NCI-H446 (cell line): Measurements from ENCODE around the gene TRAK2.
"Not testable (repeated sequence)": the region's sequence is repeated elsewhere in the genome, so short reads cannot be mapped to it uniquely, and the experiment has no call there.

Source experiments
- DNase-seq, 2 experiments: peaks; one replicate each; lab custom pipeline; 2025; lab: John Stamatoyannopoulos, UW

Gene TRAK2

DNA sequence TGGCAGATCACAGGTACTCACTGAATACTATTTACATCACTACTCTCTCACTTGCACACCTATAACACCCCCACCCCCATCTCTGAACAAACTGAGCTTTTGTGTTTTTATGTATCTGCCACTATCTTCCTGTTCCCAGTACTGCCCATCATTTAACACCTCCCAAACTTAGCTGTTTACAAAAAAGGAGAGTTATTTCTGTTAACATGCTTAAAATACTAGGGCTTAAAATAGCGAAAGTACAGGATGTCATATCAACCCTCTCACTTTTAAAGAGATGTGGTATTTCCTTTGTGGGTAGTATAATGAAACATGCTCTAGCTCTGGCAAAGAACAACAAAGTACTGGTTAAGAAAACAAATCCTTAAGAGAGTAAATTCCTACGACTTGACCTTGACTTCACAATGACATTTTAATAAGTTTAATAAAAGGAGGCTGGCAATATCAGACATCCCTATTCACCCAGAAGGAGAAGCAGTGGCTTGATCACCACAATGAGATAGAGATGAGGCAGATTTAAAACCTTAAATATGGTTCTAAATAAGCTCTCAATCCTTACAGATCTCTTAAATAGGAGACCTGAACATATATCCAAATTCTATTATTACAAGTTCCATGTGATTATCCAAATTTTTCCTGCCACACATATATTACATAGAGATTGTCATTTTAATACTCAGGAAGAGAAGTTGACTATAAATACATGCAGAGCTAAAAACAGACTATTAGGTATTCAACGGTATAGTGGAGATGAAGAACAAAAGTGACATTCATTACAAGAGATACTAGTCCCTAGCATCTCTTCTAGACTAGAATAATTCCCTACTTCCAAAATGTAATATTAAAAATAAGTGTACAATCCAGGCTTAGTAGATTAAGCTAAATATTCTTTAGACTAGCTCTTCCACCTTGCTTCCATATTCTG lies 36.9 kb downstream of the TRAK2 start:
- DNase-seq, result no peak

DNA sequence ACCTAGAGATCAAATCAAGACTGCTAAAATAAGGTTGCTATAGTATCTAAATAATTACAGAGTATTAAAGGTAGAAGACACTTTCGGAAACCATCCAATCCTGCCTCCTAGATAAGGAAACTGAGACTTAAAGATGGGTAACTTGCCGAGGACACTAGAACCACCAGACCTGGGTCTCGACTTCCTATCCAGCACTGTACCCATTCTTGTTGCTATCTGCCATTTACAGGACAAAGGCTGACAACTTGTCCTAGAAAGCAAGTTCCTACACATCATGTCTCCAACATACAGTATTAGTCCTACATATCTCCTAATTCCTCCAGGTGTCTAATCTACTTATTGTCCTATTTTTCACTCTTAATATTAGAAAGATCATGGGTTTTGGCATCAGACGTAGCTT lies 37.7 kb downstream of the TRAK2 start:
- no peak for DNase-seq

DNA sequence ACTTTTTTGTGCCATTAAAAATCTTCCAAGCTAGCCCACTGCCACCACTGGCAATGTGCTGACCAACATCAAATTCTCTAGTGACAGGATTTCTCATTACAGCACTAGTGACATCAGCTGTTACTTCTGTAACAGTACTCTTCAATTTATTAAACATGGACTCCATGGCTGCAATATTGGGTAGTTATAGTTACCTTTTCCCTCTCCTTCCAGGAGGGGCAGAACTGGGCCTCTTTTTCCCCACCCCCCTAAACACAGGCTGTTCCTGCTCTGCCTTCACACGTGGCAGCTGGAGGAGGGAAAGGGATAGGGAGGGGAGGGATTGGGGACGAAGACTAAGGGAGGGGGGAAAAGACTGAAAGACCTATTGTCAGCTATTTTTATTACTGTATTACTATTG lies 38.1 kb downstream of the TRAK2 start:
- no peak for DNase-seq

DNA sequence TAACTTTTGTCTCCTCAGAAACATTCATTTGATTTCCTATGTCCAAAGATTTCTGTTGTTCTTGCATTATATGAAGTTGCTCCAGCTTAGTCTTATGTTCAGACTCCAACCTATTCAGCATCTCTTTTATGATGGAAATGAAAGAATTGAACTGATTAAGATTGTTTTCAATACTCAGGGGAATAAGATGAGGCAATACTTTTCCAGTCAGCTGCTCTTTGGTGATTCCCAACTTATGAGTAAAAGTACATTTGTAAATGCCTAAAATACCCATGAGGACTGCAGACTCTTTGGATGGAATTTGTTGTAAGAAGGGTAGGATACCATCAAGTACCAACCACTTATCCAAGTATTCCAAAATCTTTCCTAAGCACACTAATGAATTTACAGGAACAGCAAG lies 39.8 kb downstream of the TRAK2 start:
- DNase-seq, result no peak

DNA sequence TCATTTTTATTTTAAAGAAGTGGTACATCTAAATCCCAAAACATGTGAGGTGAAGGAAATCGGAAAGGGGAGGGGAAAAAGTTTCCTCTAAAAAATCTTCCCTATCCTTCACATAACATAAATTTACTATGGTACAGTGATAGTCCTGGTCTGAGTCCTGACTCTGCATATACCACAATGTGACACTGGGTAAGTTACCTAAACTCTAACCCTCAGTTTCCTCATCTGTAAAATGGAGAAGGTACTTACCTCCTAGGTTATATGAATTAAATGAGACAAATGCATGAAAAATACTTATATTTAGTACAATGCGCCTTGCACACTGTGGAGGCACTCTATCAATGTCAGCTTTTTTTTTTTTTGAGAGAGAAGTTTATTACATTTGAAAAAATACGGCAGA lies 42.3 kb downstream of the TRAK2 start:
- no peak for DNase-seq

DNA sequence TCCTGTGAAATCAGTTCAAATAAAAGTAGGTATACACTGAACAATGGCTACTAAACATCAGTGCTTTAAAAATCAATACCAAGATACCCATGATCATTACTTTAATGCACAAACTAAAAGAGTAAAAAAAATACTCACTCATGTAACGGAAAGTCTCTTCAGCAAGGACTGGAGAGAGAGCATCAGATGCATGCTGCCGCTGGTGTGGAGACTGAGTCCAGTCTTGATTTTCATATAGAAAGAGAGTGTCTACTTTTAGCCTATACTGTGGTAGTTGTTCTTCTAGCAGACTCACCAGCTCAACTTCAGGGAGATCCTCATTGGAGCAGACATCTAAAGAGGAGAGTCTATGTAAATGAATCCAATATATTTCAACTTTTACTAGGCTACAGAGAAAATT lies 44.0 kb downstream of the TRAK2 start:
- no peak for DNase-seq

DNA sequence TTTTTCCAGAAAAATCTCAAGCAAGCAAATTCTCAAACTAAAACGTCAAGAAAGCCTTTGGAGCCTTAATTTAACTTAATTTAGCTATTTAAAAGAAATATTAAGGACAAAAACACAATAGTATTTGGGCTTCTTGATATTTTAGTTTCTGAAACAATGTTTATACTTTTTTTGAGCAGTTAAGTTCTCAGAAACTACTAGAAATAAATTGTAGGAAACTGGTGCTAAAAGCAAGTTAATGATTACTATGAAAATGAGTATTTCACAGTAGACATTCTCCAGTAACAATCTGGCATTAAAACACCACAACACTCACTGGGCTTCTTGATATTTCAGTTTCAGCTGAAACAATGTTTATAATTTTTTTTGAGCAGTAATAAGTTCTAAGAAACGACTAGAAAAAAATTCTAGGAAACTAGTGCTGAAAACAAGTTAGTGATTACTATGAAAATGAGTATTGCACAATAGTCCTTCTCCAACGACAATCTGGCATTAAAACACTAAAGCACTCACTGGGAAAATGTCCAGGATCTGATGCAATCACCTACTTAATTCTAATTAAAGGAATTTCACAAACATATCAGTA lies 45.1 kb downstream of the TRAK2 start:
- DNase-seq, result peak; percentile 62 to 64

DNA sequence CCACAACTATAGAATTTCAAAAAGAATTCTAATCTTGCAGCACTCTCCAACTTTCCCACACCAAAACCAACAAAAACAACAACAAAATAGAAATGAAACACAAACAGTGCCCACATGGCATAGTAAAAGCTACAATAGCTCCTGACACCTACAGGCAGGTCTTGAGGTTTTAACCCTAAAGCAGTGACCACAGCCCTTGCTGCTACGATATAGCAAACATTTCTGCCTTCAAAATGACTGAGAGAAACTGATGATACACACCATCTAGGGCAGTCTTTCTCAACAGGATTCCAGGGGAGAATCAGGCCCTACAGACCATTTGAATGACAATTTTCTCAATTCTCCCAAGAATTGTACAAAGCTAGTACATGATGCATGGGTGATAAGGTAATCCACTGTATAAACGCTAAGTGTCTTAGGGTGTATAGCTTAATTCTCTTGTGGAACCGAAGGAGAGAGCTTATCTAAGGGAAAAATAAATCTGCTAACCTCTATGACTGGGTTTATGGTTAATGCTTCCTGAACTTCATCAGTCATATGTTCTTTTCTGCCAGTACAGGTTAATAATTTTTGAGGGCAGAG lies 46.5 kb downstream of the TRAK2 start:
- no peak for DNase-seq

DNA sequence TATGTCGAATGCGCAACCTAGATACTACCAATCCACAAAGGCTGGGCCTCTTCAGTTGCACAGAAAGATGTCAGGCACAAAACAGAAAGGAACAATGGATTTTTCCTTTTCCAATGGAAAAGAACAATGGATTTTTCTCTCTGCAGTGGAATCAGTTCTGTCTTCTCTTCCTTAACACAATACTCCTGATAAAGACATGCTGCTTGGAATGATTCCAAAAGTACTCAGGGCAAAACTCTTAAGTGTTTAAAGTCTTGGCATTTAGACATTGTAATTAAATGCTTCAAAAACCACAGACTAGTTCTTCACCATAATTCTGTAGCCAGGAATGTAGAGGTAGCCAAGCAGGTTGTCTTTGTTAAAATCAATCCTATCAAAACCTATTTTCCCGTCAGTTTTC lies 47.4 kb downstream of the TRAK2 start:
- peak in 1 of 2 experiments; percentile 50 for DNase-seq

DNA sequence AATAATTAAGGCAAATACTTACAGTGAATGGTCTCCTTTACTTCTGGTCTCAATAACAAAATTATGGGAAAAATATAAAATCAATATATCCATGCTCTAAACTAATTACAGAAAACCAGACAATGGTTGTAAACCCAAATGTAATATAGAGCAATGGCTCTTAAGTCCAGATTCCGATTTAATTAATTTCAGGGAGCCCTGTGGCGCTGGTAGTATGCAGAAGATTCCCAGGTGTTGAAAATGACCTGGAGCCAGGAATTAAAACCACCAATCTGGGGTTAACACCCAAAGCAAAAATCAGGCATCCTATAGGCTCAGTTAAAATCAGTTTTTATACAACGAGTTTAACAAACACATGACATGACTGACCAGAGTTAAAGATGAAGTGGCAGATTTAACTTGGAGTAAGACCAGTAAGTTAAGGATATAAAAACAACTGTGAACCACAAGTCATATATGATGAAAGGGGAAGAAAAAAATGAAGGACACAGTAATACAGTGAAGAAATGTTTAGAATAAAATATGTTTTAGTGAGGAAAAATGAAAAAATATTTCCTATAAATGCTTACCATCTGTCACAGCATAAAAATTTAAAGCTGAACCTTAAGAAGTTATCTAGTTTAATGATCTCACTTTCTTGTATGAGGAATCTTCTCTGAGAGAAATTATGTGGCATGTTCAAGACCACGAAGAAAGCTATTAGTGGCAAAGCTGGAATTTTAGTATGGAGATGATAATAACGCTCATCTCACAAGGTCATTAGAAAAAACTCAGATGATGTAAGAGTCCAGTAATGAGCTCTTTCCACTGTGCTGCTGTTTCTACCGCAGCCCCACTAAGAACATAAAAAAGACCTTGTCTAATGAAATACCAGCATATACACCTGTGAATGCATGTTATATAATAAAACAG lies 48.4 kb downstream of the TRAK2 start:
- DNase-seq, result no peak

DNA sequence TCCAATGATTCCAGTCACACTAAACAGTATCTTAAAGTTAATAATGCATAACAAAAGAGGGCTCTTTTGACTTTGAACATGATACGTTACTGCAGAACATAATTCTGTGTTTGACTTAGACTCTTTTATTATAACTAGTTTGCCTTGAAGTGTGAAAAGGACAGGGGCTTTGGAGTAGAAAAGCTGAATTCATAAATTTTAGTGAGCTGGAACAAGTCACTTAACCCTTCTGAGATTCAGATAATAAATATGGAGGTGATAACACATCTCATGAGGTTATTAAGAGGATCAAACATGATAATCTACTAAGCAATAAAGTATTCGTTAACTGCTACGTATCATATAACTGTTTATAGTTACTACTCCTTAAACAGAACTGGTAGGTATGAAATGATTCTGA lies 49.4 kb downstream of the TRAK2 start:
- no peak for DNase-seq

DNA sequence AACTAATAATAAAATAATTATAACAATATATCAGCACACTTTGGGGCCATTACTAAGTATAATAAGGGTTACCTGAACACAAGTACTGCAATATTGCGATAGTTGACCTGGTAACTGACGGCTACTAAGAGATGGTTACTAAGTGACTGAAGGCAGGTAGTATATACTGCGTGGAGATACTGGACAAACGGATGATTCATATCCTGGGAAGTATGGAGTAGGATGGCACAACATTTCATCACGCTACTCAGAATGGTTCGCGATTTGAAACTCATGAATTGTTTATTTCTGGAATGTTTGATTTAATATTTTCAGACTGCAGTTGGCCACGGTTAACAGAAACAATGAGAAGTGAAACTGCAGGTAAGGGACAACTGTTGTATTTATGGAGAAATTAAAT lies 54.7 kb downstream of the TRAK2 start:
- no peak for DNase-seq

DNA sequence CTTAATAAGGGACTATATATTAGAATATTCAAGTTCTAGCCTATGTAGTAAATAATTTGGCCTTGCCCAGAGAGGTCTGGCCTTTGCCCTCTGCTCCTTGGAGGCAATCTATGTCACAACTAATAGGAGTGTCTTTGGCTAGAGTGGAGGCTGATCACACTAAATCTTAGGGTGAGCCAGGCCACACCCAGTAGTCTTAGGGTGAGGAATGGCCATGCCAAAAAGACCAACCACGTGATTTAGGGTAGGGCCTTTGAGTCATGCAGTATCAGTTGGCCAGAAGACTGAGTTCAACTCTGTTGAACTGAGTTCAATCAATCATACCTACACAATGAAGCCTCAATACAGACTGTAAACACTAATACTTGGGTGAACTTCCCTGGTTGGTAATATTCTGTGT lies 68.1 kb downstream of the TRAK2 start:
- no peak for DNase-seq

DNA sequence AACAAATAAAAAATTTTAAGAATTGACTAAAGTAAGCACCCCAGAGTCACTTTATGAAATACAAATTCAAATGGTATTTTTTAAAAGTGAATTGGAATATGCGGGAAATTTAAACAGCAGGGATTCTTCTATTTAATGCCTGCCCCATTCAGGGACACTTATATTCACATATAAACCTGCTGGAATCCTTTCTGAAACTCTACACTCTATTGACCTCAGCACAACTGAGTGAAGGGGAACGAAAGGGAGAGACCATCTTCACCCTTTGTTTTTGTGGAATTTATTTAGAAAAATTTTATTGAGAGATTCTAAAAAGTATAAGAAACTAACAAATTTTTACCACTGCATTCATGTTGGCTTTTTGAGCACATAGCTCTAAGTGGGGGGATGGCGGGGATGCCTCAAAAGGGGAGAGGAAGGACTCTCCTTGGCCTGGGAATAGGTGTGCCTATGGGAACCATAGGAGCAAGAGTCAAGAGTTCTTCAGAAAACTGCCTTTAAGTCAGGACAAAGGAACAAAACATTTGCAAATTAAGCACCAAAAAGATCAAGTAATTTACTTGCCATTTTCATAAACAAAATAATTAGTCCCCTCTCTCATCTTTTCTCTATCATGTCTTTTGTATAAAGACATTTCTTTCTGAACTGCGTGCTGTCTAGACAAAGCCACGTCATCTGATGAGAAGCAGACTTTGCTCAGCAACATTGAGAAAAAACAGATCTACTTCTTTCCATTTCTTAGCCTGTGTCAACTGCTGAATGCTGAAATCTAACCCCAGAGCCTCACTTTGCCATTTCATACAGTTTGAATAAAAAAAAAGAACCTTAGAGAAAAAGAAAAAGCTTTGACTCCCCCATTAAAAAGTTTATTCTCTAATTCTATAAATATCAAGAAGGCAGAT lies 72.5 kb downstream of the TRAK2 start:
- no peak for DNase-seq

DNA sequence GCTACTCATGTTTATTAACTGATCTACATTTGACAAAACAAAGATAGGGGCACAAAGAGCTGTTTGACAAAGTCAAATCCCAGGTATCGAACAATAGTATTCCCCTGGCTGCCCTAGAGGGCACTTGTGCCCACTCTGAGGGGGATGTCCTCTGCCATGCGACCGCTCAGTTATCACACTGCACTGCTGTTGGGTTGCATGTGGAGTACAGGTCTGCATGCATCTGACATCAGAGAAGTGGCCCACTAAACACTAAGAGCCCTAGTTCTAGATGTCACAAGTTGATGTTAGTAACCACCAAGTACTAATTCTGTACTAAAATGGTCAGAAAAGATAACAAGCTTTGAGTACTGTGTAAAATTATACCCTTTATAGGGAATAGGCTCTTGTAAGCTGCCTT lies 74.0 kb downstream of the TRAK2 start:
- DNase-seq, result no peak

DNA sequence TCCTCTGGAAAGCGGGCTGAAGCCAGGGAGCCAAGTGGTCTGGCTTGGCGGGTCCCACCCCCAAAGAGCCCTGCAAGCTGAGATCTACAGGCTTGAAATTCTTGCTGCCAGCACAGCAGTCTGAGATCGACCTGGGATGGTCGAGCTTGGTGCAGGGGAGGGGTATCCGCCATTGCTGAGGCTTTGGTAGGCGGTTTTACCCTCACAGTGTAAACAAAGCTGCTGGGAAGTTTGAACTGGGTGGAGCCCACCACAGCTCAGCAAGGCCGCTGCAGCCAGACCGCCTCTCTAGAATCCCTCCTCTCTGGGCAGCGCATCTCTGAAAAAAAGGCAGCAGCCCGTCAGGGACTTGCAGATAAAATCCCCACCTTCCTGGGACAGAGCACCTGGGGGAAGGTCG lies 81.5 kb downstream of the TRAK2 start:
- DNase-seq, result no peak

DNA sequence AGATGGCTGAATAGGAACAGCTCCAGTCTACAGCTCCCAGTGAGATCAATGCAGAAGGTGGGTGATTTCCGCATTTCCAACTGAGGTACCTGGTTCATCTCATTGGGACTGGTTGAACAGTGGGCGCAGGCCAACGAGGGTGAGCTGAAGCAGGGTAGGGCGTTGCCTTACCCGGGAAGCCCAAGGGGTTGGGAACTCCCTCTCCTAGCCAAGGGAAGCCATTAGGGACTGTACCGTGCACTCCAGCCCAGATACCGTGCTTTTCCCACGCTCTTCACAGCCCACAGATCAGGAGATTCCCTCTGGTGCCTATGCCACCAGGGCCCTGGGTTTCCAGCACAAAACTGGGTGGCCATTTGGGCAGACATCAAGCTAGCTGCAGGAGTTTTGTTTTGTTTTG lies 81.9 kb downstream of the TRAK2 start:
- not testable (repeated sequence) for DNase-seq

DNA sequence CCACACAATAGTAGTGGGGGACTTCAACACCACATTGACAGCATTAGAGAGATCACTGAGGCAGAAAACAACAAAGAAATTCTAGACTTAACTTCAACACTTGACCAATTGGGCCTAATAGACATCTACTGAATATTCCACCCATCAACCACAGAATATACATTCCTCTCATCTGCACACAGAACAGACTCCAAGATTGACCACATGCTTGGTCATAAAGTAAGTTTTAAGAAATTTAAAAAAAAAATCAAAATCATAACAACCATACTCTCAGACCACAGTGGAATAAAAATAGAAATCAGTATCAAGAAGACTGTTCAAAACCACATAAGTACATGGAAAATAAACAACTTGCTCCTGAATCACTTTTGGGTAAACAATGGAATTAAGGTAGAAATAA lies 85.1 kb downstream of the TRAK2 start:
- DNase-seq, result no peak

DNA sequence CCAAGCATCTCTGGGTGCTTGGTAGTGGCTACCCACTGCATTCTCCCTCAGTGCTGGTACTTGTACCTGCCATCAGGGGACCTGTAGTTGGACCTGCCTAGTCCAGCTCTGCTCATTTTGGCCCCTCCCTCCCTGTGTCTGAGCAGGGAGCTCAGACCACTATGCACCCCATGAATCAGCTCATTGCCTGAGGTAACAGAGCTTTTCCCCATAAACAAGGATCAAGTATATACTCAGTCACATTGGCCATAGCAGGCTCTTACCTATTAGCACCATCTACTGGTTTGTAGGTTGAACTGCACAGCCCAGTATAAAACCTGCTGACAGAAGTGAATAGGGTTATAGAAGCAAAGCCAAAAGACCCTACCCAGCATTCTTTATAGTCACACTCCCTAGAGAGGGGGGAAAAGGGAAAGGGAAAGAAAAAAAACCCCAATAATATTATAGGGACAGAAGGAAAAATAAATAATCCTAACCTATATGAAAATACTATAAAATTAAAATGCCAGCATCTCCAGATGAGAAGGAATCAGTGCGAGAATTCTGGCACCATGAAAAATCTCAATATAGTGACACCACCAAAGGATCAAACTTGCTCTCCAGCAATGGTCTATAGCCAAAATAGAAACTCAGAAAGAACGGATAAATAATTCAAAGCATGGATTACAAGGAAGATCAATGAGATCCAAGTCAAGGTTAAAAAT lies 87.2 kb downstream of the TRAK2 start:
- DNase-seq, result peak; percentile 24 to 44

DNA sequence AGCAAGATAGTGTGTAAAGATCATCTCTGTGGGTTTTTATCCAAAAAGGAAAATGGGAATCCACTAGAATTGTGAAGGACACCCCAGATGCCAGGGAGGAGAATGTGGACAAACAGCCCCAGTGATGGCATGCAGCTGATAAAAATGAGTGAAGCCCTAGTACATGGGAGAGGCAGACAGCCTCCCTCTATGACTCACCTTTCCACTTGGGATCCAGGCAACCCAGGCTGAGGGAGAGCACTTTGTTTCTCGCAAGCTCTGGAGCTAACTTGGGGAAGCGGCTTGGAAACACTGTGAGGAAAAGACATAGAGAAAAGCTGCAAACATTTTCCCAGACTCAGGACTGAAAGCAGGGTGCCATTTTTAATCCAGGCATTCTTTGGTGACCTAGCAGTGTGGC lies 88.9 kb downstream of the TRAK2 start:
- no peak for DNase-seq
